Brain pericyte (primary cell): ENCODE results near the gene KCNK2.
"Not testable (repeated sequence)": the region's sequence is repeated elsewhere in the genome, so short reads cannot be mapped to it uniquely, and the experiment has no call there.

Experiments used
- DNase-seq: peaks from one replicate; pipeline ENCODE4 v3.0.0-alpha.2; 2012; ENCODE audit warnings: low read depth, low spot score

The KCNK2 gene

GRCh38 chr1:215151841-215152549, 69.5 kb downstream of the KCNK2 start:
- no peak for DNase-seq

- DNase-seq = no peak
Observed at GRCh38 chr1:215156232-215156631, 73.7 kb downstream of the KCNK2 start.

- no peak for DNase-seq
Observed at GRCh38 chr1:215160351-215160750, 77.8 kb downstream of the KCNK2 start.

- not testable (repeated sequence) for DNase-seq
Observed at GRCh38 chr1:215163144-215163543, 80.6 kb downstream of the KCNK2 start.

GRCh38 chr1:215166886-215167285, 84.3 kb downstream of the KCNK2 start:
- DNase-seq = no peak

GRCh38 chr1:215181518-215181917, 99.0 kb downstream of the KCNK2 start:
- DNase-seq = no peak

GRCh38 chr1:215185067-215185620, 102.6 kb downstream of the KCNK2 start:
- no peak for DNase-seq

GRCh38 chr1:215188302-215188950, 105.9 kb downstream of the KCNK2 start:
- DNase-seq = no peak

- no peak for DNase-seq
Observed at GRCh38 chr1:215192306-215192705, 109.8 kb downstream of the KCNK2 start.

GRCh38 chr1:215198021-215198420, 115.5 kb downstream of the KCNK2 start:
- no peak for DNase-seq

GRCh38 chr1:215200121-215200520, 117.6 kb downstream of the KCNK2 start:
- DNase-seq = no peak

- DNase-seq = no peak
Observed at GRCh38 chr1:215201283-215201682, 118.7 kb downstream of the KCNK2 start.

GRCh38 chr1:215202868-215203267, 120.3 kb downstream of the KCNK2 start:
- DNase-seq = no peak

GRCh38 chr1:215210167-215210566, 127.6 kb downstream of the KCNK2 start:
- DNase-seq = no peak

GRCh38 chr1:215215846-215216245, 133.3 kb downstream of the KCNK2 start:
- DNase-seq = no peak

GRCh38 chr1:215219372-215219771, 136.8 kb downstream of the KCNK2 start:
- DNase-seq = no peak

GRCh38 chr1:215220346-215220745, 137.8 kb downstream of the KCNK2 start:
- no peak for DNase-seq

- DNase-seq = no peak
Observed at GRCh38 chr1:215226757-215227156, 144.2 kb downstream of the KCNK2 start.

GRCh38 chr1:215228193-215228592, 145.7 kb downstream of the KCNK2 start:
- DNase-seq = no peak

- no peak for DNase-seq
Observed at GRCh38 chr1:215241451-215241850, 158.9 kb downstream of the KCNK2 start.

- DNase-seq = no peak
Observed at GRCh38 chr1:215243345-215244054, 161.0 kb downstream of the KCNK2 start.

GRCh38 chr1:215250913-215251312, 168.4 kb downstream of the KCNK2 start:
- DNase-seq = no peak
